Prostate gland (tissue), 2 donors: ENCODE measurements around the gene BAG1. TPM values are rescaled to one million over a fixed set of nuclear protein-coding genes. Genes with fewer than 3 reads are reported as not detected.

ENCODE experiments used
- DNase-seq: peaks from one replicate; pipeline ENCODE4 v3.0.0-alpha.2; 2019; ENCODE audit warnings: low spot score
- H3K27ac ChIP-seq, 2 donors: fragments of 200-600 bp; sonication (generic); 2 replicates each; pipeline ENCODE4 v1.5.1; 2017 to 2019
- H3K27me3 ChIP-seq: fragments of 200-600 bp; sonication (generic); replicated peaks from 2 replicates; pipeline ENCODE4 v1.5.1; 2019; ENCODE audit not compliant: insufficient read depth
- H3K36me3 ChIP-seq, 2 donors: fragments of 200-600 bp; sonication (generic); 1 replicate in 1 of 2; 2 replicates in 1 of 2; pipeline versions ENCODE4 v1.5.1 to v1.8.1; 2017 to 2019
- H3K4me1 ChIP-seq: fragments of 200-600 bp; sonication (generic); replicated peaks from 2 replicates; pipeline ENCODE4 v1.5.1; 2019
- H3K4me3 ChIP-seq, 2 donors: fragments of 200-600 bp; sonication (generic); 2 replicates each; pipeline ENCODE4 v1.5.1; 2017 to 2019
- H3K9me3 ChIP-seq: fragments of 200-600 bp; sonication (generic); 2 replicates; pipeline ENCODE4 v1.5.1; 2017
- CTCF ChIP-seq, 4 experiments: fragments of 200-600 bp in 2 of 4; fragments of 450-650 bp in 2 of 4; sonication (generic) in 2 of 4; IDR thresholded peaks; 1 replicate in 3 of 4; 2 replicates in 1 of 4; pipeline ENCODE4 v1.5.1; 2016 to 2019; ENCODE audit warnings: antibody characterized with exemption in 4 of 4, mild to moderate bottlenecking in 2 of 4, moderate library complexity in 2 of 4
- POLR2A ChIP-seq: fragments of 450-650 bp; IDR thresholded peaks from one replicate; pipeline ENCODE4 v1.6.1; 2016; ENCODE audit warnings: antibody characterized with exemption, mild to moderate bottlenecking
- POLR2AphosphoS5 ChIP-seq: sonication (generic); formaldehyde crosslinking; IDR thresholded peaks from one replicate; pipeline ENCODE4 v1.6.1; 2017; ENCODE audit warnings: antibody characterized with exemption
- WGBS: methylation state at CpG from one replicate; pipeline ENCODE4 v1.1.5; 2018; 5-methylcytosine and 5-hydroxymethylcytosine counted together
- intact Hi-C: fragments of 100-400 bp; cut with DNase I; formaldehyde crosslinking; loops from one replicate; pipeline ENCODE4 v1.14.2; 2022
- total RNA-seq, 2 donors: library from RNA; depleted of rRNA; stranded (reverse); fragments of >200 nt; gene quantifications; one replicate each; pipeline ENCODE4 v1.1.0, GENCODE V29; 2016

Gene BAG1
- total RNA-seq, 2 donors from 2014 or later = 94.9 to 112 TPM

GRCh38 chr9:33294670-33295432, 30.3 kb upstream of the BAG1 start:
- DNase-seq = no peak
- H3K27me3 ChIP-seq = no peaks in the 10 kb centered on the region
- 94% methylated on average over 12 of the region's 12 CpGs for WGBS
- intact Hi-C loops = loop anchor here (5.0 kb wide), 1 partner anchor 32 kb away; no protein-coding TSS in a partner anchor
- peaks cover 7% of the 10 kb centered on the region for H3K4me1 ChIP-seq
- peaks cover 0 to 15% of the 10 kb centered on the region in 2 donors for H3K36me3 ChIP-seq
- no peak overlapping the region for H3K4me3 ChIP-seq
- TF ChIP-seq POLR2AphosphoS5 (no peak), POLR2A (no peak), CTCF (IDR thresholded peaks at IDR 0.05) (no peak)
- no peaks in the 10 kb centered on the region for H3K9me3 ChIP-seq
- no peak overlapping the region for H3K27ac ChIP-seq

- Histone ChIP-seq H3K9me3 (no peaks in the 10 kb centered on the region), H3K36me3 (peaks cover 0 to 15% of the 10 kb centered on the region in 2 donors), H3K4me3 (no peak overlapping the region), H3K27ac (no peak overlapping the region), H3K4me1 (peaks cover 7% of the 10 kb centered on the region), H3K27me3 (no peaks in the 10 kb centered on the region)
- intact Hi-C loops = loop anchor here (5.0 kb wide), 1 partner anchor 34 kb away; no protein-coding TSS in a partner anchor
- no peak for DNase-seq
- 83% methylated on average over 2 of the region's 2 CpGs for WGBS
- TF ChIP-seq CTCF (IDR thresholded peaks at IDR 0.05) = no peak
- no peak for TF ChIP-seq POLR2A
- no peak for TF ChIP-seq POLR2AphosphoS5
Observed at GRCh38 chr9:33293782-33294181, 29.3 kb upstream of the BAG1 start.

GRCh38 chr9:33291901-33292300, 27.4 kb upstream of the BAG1 start:
- no peak for DNase-seq
- Histone ChIP-seq H3K27me3 (no peaks in the 10 kb centered on the region), H3K27ac (no peak overlapping the region), H3K9me3 (no peaks in the 10 kb centered on the region), H3K36me3 (peaks cover 0 to 13% of the 10 kb centered on the region in 2 donors), H3K4me3 (no peak overlapping the region), H3K4me1 (peaks cover 3% of the 10 kb centered on the region)
- intact Hi-C loops = loop anchor here (5.0 kb wide), 1 partner anchor 35 kb away; no protein-coding TSS in a partner anchor
- TF ChIP-seq POLR2A (no peak), POLR2AphosphoS5 (no peak), CTCF (IDR thresholded peaks at IDR 0.05) (no peak)
- 88% methylated on average over 5 of the region's 5 CpGs for WGBS

GRCh38 chr9:33291031-33291397, 26.5 kb upstream of the BAG1 start:
- Histone ChIP-seq H3K9me3 (no peaks in the 10 kb centered on the region), H3K36me3 (peaks cover 0 to 12% of the 10 kb centered on the region in 2 donors), H3K27ac (peak overlapping the region; percentile 97), H3K27me3 (no peaks in the 10 kb centered on the region), H3K4me1 (peaks cover 3% of the 10 kb centered on the region), H3K4me3 (peak overlapping the region; percentile 72)
- intact Hi-C loops = loop anchor here (5.0 kb wide), 1 partner anchor 36 kb away; no protein-coding TSS in a partner anchor
- no peak for TF ChIP-seq POLR2AphosphoS5
- no peak for TF ChIP-seq CTCF (IDR thresholded peaks at IDR 0.05)
- no peak for TF ChIP-seq POLR2A
- no peak for DNase-seq
- 8% methylated on average over 7 of the region's 7 CpGs for WGBS
